ENCODE results near the gene NFATC1.

DNA sequence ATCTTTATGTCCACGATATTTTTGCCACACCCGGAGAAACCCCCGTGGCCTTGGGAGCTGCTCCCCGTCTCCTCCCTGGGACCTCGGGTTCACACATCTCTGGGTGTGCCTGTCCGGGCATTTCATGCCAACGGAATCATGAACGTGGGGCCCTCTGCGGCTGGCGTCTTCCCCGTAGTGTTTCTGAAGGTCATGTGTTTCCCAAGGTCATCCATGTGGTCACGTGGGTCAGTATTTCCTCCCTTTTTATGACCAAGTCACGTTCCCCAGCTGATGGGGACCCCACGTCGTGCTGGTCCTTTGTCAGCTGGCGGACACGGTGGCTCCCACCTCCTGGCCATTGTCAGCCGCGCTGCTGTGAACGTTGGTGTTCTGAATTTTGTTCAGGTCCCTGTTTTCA is 135.7 kb downstream of the NFATC1 start:
- TF ChIP-seq, protein P1, sequence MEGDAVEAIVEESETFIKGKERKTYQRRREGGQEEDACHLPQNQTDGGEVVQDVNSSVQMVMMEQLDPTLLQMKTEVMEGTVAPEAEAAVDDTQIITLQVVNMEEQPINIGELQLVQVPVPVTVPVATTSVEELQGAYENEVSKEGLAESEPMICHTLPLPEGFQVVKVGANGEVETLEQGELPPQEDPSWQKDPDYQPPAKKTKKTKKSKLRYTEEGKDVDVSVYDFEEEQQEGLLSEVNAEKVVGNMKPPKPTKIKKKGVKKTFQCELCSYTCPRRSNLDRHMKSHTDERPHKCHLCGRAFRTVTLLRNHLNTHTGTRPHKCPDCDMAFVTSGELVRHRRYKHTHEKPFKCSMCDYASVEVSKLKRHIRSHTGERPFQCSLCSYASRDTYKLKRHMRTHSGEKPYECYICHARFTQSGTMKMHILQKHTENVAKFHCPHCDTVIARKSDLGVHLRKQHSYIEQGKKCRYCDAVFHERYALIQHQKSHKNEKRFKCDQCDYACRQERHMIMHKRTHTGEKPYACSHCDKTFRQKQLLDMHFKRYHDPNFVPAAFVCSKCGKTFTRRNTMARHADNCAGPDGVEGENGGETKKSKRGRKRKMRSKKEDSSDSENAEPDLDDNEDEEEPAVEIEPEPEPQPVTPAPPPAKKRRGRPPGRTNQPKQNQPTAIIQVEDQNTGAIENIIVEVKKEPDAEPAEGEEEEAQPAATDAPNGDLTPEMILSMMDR (conservative IDR thresholded peaks at IDR 0.05) = no peak
- TF ChIP-seq ZFX (IDR thresholded peaks at IDR 0.05) = no peak

All from C4-2B (cell line).